GM19452 (cell line): ENCODE measurements around the gene BPIFB1.

ENCODE experiments used
- ATAC-seq: cut with Tn5 transposase; IDR thresholded peaks from one replicate; pipeline ENCODE4 v1.9.1; 2021; ENCODE audit not compliant: unreplicated experiment

The BPIFB1 gene

DNA sequence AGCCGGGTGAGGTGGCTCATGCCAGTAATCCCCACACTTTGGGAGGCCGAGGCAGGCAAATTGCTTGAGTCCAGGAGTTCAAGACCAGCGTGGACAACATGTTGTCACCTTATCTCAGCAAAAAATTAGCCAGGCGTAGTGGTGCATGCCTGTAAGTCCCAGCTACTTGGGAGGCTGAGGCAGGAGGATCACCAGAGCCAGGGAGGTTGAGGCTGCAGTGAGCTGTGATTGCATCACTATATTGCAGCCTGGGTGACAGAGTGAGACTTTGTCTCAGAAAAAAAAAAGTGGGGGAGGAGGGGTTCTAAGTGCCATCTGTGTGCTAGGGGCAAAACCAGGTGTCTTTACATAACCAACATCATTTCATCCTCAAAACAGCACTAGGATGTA, 70.0 kb downstream of the BPIFB1 start:
- ATAC-seq = no peak
